HG03439 (cell line): ENCODE results near the gene SPEF2.

Source experiments
- ATAC-seq: cut with Tn5 transposase; IDR thresholded peaks from one replicate; pipeline ENCODE4 v1.9.1; 2021; ENCODE audit warnings: mild to moderate bottlenecking, moderate library complexity; ENCODE audit not compliant: unreplicated experiment

SPEF2 gene

DNA sequence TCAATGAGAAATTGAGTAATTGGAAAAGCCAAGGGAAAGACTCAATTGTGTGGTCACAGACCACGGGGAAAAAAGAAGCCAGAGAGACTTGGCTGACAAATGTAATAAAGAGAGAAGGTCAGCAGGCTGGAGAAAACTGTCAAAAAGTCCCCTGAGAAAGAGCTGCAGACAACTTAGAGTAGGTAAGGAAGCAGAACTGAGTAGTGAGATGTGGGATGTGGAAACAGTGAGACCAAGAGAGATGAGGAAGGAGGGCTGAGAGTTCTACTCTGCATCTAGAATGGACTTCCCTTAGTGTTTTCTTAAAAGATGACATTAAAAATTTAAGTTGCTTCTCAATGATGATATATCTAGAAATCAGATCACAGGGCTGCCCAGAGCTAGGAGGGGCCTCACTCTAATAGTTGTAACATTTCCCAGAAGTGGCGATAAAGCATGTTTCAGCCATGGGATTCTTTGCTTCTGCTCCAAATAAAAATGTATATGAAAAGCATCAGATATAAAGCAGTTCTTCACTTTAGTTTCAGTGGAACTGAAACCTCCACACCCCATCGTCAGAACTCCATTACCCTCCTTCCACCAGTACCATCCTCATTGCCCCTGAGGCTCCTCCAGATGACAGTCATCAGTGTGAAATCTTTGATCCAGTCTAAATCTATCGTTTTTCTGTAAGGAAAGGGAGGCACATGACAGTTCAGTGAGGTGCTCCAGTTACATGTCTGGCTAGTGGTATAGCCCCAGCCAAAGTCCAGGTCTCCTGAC is 80.6 kb downstream of the SPEF2 start:
- ATAC-seq: no peak

DNA sequence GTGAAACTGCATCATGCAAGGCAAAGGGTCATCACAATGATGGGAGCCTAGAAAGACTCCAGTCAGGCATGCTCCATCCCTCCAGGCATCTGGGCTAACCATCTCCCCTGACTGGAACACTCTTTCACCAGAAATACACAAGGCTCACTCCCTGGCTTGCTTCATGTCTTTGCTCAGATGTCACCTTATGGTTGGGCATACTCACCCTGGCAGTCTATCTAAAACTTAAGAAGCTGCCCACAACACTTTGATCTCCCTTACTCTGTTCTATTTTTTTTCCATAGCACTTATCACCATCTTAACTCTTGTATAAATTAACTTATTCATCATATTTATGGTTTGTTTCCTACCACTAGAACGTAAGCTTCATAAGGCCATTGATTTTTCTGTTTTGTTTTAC is 90.0 kb downstream of the SPEF2 start:
- no peak for ATAC-seq

DNA sequence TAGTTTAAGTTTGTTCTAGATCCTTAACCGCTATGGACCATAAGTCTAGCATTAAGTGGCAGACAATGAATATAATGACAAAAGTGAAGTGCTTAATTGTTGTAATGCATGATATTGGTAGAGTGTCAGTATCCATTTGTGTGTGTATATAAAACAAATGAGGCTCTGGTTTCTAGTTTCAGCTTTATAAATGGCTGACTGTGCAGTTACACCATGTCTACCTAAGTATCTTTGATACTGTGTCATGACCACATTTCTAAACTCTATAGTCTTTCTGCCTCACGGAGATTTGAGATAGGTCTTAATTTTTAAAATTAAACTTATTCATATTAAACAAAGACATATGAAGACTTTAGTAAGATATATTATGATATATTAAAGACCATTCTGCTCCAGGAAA is 92.0 kb downstream of the SPEF2 start:
- no peak for ATAC-seq

DNA sequence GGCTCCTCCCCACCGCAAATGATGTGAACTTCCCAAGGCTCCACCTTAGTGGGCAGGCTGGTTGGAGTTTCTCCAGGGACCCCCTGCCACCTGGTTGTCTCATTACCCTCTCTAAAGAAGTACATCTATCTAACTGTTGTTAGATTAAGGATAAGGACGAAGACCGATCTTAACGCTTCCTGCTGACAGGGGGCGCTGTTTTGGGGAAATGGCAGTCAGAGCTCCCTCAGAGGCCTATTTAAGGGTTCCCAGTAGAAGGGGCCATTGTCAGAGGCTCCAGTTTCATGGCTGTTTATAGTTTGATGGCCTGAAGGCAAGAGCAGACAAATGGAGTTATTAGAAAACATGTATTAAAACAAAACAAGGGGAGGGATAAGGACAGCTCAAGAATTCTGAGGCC is 100.1 kb downstream of the SPEF2 start:
- no peak for ATAC-seq

DNA sequence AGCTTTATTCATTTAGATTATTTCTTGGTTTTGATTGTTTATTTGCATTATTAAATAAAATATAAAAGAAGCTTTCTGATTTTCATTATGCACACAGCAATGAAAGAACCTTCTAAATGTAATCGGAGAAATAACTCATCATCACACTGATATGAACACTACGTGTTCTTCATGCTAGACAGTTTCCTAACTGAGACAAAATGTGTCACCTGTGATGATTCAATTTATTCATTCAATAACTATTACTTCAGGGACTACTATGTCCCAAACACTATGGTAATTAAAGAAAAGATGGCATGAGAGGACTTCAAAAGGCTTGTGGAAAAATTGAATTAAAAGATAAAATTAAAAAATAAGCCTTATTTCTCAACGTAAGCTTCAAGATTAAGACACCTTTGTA is 118.1 kb downstream of the SPEF2 start:
- ATAC-seq: no peak

DNA sequence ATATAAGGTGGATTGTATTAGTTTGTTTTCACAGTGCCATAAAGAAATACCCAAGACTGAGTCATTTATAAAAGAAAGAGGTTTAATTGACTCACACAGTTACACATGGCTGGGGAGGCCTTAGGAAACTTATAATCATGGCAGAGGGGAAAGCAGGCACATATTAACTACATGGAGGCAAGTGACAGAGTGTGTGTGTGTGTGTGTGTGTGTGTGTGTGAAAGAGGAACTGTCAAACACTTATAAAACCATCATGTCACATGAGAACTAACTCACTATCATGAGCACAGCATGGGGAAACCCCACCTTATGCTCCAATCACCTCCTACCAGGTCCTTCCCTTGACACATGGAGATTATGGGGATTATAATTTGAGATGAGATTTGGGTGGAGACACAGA is 118.6 kb downstream of the SPEF2 start:
- ATAC-seq: no peak

DNA sequence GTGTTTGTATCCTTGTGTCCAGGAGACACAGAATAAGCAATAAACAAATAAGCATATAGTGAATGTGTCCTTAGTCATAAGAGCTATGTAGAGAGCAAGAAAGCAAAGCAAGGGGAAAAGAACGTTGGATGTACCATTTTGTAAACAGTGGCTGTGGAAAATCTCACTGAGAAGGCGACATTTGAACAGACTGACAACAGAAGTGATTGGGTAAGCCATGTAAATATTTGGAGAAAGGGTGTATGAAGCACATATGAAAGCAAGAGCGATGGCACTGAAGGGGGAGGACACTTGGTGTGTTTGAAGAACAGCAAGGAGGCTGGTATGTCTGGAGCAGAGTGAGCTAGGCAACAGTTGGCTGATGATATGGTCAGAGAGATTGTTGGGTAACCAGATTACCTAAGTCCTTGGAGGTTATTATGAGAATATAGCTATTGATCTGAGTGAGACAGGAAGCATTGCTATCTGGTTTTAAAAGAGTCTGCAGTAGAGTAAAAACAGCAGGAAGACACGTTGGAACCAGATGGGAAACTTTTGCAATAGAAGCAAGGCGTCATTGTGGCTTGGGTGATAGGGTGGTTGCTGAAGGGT is 123.6 kb downstream of the SPEF2 start:
- no peak for ATAC-seq

DNA sequence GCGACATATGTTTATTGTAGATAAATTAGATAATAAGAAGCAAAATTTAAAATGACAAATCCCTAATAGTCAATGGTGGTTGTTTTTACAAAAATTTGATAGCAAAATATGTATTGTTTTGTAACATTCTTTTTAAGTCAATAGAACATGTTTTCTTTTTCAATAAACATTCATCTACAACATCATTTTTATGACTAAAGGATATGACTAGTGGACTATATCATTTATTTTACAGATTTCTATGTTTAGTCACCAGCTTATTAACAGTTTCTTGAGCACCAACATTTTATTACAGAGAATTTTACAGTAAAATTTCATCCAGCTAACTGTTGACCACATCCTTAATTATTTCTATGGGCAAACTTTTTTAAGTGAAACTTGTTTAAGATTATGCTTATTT is 124.3 kb downstream of the SPEF2 start:
- no peak for ATAC-seq

DNA sequence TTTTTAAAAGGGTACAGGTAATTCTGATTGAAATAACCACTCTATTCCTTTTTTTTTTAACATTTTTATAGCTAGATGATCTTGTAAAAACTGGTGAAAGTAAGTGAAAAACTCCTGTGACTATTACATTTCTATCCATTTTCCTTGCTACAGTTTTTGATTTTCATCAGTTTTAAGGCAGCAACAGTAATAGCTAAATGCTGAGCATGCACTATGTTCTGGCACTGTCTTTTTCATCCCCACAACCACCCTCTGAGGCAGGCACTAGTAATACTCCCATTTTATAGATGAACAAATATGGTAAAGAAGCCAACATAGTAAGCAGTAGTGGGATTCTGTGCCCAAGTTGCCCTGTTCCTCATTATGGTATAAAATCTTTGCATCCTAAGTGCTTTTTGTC is 126.0 kb downstream of the SPEF2 start:
- ATAC-seq: no peak

DNA sequence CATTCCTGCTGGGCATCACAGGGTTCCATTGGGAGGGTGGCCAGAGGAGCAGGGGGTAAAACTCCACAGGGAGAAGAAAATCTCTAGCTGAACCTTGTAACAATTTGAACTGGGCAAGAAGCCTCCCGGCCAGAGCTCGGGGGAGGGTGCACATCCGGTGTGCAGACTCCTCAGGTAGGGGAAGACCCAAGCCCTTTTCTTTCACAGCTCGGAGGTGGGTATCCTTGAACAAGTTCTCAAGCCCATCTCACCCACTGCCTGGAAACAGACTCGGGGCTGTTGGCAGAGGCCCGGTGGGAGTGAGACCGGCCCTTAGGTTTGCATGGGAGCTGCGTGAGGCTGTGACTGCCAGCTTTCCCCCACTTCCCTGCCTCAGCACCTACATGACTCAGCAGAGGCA is 127.5 kb downstream of the SPEF2 start:
- no peak for ATAC-seq

DNA sequence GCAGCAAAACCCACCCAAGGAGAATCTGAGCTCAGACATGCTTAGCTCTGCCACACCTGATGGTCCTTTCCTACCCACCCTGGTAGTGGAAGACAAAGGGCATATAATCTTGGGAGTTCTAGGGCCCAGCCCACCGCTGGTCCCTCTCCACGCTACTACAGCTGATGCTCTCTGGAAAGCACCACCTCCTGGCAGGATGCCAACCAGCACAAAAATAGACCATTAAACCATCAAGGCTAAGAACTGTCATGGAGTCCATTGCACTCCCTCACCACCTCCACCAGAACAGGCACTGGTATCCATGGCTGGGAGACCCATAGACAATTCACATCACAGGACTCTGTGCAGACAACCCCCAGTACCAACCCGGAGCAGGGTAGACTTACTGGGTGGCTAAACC is 128.0 kb downstream of the SPEF2 start:
- no peak for ATAC-seq

DNA sequence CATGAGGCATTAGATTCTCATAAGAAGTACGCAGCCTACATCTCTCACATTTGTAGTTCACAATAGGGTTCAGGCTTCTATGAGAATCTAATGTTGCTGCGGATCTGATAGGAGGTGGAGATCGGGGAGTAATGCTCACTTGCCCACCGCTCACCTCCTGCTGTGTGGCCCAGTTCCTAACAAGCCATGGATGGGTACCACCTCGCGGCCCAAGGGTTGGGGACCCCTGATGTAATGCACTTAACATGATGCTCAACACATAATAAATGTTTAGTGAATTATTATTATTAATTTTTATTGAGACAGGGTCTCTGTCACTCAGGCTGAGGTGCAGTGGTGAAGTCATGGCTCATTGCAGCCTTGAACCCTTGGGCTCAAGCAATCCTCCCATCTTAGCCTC is 134.3 kb downstream of the SPEF2 start:
- ATAC-seq: no peak

DNA sequence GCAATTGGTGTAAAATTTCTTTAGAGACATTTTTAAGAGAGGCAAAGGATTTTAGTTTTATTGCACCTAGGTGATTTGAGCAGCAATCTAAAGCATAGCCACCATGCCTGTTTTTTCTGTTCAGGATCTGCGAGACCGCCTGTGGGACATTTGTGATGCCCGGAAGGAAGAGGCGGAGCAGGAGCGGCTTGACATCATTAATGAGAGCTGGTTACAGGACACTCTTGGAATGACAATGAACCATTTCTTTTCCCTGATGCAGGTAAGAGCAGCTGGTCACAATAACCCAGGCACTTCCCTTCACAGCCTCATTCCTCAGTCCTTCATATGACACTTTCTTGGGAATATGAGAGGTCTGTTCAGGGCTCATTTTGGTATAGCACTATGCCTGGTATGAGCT is 135.8 kb downstream of the SPEF2 start:
- no peak for ATAC-seq

DNA sequence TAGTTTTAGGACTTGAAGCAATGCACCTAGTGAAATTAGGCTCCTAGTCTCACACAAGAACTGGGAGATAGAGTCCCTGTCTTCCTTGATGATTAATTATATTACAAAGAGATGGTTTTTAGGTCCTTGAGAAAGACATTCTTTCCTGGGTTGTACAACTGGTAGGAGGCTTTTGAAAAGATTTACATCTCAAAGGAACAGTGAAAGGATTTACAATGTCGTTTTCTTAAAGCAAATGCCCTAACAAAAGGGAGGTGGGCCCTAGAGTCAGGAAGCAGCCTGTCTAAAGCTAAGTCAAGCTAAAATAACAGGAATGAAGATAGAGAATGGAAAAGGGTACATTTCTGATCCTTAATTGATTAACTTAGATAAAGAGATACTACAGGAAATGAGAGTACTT is 136.8 kb downstream of the SPEF2 start:
- no peak for ATAC-seq

DNA sequence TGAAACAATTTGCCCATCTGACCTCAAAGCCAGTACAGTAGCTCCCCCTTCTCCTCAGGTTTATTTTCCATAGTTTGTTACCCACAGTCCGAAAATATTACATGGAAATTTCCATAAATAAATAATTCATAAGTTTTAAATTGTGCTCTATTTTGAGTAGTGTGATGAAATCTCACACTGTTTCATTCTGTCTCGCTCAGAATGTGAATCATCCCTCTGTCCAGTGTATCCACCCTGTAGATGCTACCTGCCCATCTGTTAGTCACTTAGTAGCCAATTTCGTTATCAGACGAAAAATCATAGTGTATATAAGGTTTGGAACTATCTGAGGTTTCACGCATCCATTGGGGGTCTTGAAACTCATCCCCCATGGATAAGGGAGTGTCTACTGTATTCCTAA is 138.3 kb downstream of the SPEF2 start:
- no peak for ATAC-seq

DNA sequence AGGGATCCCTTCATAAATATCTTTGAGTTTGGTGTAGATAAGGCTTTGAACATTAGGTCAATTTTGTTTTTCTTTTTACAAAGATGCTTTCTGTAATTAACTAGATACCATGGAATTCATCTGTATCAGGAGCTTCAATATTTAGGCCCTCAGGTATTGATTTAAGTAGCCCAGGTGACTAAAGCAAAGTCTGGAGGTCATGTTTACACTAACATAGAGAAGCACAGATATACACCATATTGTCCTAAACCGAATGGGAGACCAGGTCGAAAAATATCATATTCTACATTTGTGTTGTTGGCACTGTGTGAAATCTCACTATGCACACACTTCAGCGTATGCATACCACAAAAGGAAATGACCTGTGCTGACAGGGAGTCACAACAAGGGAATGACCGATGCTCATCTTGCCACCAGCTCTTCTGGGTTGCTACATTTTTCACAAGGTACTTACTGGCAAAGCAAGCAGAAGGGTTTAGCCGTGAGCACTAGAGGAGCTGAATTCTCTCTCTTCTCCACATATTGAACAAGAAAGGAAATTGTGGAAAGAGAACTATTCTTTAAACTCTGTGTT is 140.6 kb downstream of the SPEF2 start:
- no peak for ATAC-seq

DNA sequence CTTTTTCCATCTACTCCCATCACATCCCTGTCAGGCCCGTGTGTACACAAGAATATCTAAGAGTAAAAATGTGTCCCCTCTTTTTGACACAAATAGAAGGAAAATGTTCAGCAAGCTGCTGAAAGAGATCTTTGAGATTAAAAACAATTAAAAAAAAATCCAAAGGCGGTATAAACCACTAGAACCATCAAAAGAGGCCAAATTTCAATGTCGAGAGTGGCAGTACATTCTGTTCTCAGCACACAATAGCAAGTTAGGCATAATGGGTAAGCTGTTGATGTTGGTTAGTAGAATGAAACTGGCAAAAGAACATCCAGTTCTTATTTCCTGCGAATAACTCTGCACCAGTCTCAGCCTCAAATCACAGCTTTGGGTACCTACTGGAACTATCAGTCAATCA is 143.9 kb downstream of the SPEF2 start:
- ATAC-seq: no peak

DNA sequence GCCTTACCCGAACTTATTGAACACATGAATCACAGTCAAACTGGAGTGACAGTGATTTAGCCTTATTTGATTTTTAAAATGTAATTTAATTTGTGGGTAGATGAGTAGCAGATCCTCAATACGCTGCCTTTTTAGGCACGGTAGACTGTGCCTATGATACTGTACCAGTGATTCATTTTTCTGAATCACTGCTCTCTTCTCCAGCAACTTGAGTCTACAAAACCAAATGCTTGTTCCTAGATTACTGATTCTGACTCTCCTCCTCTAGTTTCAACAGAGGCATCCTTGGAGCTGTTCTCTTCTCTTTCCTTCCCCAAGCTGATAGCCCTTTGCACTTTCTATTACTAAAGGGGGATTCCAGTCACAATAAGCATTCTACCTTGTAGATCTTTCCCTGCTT is 144.7 kb downstream of the SPEF2 start:
- no peak for ATAC-seq

DNA sequence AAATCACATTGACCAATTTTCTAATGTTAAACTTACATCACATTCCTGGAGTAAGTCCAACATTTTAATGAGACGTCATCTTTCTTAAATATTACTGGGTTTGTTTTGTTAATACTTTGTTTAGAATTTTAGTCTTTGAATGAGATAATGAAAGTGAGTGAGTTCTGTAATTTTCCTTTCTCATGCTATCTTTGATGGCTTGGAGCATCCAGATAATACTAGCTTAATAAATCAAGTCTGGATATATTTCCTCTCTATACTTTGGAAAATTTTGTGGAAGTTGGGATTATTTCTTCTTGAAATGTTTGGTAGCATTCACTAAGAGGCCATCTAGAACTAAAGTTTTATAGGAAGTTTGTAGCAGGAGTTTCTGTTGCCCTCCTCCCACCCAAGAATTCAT is 148.3 kb downstream of the SPEF2 start:
- no peak for ATAC-seq

DNA sequence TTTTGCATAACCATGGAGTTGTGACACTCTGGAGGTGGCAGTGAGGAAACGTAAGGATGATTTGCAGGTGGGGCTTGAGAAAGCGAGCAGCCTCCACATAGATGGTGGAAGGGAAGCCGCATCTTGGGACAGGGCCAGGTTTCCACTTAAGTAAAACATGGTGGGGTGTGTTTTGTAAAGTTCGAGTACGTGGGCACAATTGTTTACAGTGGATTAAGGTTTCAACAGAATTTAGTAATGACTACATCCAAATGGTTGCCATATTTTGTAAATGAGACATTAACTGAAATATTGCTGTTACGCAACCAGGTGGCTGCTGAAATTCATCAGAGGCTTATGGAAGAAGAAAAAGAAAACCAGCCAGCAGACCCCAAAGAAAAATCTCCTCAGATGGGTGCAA is 153.6 kb downstream of the SPEF2 start:
- ATAC-seq: no peak

DNA sequence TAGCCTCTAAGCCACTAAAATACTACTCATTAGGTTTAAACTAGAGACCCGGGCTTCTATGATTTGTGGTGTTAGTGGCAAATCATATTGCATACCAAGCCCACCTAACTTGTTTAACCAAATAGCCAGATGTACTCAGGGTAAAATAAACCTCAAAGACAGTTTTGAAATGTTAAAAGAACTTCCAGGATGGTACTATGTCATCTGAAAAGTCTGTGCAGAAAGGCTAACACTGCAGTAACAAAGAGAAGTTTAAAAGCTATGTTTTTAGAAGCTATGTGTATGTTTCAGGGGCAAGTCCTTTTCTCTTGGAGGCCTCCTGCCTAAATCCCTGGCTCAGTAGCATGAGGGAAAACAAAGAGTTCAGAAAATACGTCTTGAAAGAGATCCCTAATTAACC is 154.2 kb downstream of the SPEF2 start:
- ATAC-seq: no peak

DNA sequence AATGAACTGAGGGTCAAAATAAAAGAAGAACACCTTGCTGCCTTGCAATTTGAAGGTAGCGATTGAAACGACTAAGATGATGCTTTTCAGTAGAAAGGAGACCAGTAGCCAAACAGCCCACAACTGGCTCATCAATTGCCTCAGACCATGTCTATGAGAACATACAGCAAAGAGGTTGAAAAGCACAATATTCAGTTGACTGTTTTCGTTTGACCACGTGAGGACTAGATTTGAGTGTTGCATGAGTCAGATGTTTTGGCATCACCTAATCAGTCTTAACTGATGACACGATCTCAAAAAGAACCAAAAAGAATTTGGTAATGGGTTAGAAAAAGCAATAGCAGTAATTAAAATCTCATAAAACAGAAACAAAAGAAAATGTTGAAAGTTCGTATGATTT is 156.3 kb downstream of the SPEF2 start:
- no peak for ATAC-seq

DNA sequence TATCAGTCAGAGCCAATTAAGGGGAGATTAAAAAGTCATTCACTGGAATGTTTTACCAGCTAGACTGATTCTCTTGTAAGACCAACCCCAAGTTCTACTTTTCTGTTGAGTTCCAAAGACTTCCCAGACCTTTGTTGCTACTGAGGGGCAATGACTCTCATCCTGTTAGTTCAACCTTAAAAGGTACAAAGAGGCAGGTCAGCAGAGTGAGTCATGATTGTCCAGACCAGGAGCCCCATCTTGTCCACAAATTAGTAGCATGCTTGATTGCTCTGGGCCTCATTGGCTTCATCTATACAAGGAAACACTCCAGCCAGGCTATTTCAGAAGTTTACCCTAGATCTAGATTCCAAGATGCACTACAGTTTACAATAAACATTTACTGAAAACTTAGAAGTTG is 159.1 kb downstream of the SPEF2 start:
- no peak for ATAC-seq
